Urothelium cell line (cell line): ENCODE measurements around the gene UVSSA.
"Not testable (repeated sequence)": the region's sequence is repeated elsewhere in the genome, so short reads cannot be mapped to it uniquely, and the experiment has no call there.

Experiments
- DNase-seq: peaks from one replicate; pipeline ENCODE4 v3.0.0; 2011; ENCODE audit warnings: low spot score, mixed read lengths
- FAIRE-seq: peaks from 2 replicates; lab custom pipeline; 2011; peaks lifted over from hg19 to GRCh38; lab: Jason Lieb, UNC

The UVSSA gene

DNA sequence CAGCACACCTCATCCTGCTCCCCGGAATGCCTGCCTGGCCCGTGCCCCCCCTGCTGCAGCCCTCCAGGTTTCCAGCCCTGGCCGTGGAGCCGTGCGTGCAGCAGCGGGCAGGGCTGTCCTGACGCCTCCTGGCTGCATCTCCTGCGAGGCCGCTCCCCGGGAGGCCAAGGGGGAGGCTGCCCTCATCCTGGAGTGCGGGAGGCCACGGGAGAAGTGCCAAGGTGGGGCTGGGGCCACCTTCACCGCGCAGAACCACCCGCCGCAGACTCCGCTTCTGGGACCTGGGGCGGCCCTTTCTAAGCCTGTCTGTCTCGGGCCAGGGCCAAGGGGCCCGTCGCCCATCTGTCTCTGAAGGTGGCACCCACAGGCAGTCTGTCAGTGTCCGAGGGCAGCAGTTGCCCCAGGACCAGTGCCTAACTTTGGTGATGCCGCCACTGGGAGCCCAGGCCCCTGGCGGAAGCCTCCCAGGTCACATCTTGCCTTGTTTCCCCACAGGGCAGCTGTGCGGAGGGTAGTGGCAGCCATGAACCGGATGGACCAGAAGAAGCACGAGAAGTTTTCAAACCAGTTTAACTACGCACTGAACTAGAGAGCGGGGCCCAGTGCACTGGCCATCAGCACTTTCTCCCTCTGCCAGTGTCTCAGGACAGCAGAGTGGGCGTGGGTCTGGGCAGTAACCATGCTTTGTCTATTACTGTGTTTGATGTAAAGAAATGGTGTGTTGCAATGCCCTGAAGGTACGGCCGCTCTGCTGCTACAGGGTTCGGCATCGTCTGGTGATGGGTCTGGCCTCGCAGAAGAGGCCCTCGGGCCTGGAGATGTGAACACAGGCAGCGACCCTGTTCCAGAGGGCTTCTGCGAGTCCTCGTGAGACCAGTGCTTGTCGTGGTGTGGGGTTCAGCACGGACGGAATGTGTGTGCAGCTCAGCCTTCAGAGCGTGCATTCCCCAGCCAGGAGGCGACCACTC lies 38.6 kb downstream of the UVSSA start:
- FAIRE-seq (no peak), DNase-seq (no peak)

DNA sequence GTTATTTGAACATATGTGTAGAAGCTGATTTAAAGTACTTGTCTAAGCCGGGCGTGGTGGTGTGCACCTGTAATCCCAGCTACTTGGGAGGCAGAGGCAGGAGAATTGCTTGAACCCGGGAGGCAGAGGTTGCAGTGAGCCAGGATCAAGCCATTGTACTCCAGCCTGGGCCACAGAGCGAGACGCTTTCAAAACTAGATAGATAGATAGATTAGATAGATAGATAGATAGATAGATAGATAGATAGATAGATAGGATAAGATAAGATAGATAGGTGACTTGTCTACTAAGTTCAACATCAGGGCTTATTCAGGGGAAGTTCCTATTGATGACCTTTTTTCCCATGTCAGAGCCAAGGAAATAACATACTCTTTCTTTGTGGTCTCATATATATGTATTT lies 46.4 kb downstream of the UVSSA start:
- not testable (repeated sequence) for DNase-seq, FAIRE-seq

- no peak for DNase-seq
- no peak for FAIRE-seq
Observed at GRCh38 chr4:1393866-1394265, 46.9 kb downstream of the UVSSA start.

DNA sequence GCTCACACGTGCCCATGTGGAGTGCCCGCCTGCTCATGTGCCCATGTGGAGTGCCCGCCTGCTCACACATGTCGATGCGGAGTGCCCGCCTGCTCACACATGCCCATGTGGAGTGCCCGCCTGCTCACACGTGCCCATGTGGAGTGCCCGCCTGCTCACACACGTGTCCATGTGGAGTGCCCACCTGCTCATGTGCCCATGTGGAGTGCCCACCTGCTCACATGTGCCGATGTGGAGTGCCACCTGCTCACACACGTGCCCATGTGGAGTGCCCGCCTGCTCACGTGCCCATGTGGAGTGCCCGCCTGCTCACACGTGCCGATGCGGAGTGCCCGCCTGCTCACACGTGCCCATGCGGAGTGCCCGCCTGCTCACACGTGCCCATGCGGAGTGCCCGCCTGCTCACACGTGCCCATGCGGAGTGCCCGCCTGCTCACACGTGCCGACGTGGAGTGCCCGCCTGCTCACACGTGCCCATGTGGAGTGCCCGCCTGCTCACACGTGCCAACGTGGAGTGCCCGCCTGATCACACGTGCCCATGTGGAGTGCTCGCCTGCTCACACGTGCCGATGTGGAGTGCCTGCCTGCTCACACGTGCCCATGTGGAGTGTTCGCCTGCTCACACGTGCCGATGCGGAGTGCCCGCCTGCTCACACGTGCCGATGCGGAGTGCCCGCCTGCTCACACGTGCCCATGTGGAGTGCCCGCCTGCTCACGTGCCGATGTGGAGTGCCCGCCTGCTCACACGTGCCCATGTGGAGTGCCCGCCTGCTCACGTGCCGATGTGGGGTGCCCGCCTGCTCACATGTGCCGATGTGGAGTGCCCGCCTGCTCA lies 47.8 kb downstream of the UVSSA start:
- not testable (repeated sequence) for FAIRE-seq, DNase-seq

DNA sequence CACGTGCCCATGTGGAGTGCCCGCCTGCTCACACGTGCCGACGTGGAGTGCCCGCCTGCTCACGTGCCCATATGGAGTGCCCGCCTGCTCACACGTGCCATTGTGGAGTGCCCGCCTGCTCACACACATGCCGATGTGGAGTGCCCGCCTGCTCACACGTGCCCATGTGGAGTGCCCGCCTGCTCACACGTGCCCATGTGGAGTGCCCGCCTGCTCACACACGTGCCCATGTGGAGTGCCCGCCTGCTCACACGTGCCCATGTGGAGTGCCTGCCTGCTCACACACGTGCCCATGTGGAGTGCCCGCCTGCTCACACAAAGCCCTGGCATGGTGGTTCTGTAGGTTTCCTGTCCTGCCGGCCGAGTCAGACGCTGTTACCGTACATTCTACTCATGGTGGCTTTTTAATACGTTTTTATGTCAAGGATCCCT lies 48.4 kb downstream of the UVSSA start:
- not testable (repeated sequence) for FAIRE-seq, DNase-seq

DNA sequence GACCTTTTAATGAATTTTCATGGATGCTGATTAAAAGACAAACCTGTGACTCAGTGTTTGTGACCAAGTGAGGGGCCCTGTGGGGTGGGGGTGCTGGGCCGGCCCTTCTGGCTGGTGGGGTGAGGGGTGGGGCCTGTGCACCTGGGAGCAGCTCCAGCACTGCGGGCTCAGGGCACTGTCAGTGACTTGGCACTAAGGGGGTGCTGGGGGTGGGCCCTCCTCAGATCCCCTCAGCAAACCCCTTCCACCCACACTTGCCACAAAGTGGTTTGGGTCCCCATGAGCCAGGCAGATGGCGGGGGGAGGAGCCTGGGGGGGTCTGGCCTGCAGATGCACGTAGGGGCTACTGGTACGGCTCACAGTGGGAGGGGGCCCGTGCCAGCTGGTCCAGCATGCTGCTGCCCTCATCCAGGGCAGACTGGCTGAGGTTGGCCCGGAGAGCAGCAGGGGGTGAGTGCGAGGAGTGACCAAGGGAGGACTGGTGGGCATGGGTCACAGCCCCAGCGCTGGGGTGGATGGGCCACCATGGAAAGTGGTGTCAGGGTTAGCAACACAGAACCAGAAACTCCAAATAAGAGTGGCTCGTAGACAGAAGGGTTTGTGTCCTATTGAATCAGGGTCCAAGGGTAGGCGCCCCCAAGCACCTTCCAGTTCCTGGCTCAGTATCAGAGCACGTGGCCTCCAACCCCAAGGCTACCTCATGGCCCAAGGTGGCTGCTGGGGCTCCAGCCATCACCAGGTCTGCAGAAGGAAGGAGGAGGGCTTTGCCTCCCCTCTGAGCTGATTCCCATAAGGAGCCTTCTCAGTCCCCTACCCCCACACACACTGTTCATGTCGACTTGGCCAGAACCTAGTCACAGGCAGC lies 49.2 kb downstream of the UVSSA start:
- FAIRE-seq (no peak), DNase-seq (no peak)

GRCh38 chr4:1396806-1397455 lies 49.9 kb downstream of the UVSSA start:
- DNase-seq (no peak), FAIRE-seq (no peak)

GRCh38 chr4:1398681-1399507 lies 51.9 kb downstream of the UVSSA start:
- no peak for DNase-seq
- FAIRE-seq, result no peak

- FAIRE-seq (no peak), DNase-seq (no peak)
Observed at GRCh38 chr4:1399508-1400190, 52.6 kb downstream of the UVSSA start.

DNA sequence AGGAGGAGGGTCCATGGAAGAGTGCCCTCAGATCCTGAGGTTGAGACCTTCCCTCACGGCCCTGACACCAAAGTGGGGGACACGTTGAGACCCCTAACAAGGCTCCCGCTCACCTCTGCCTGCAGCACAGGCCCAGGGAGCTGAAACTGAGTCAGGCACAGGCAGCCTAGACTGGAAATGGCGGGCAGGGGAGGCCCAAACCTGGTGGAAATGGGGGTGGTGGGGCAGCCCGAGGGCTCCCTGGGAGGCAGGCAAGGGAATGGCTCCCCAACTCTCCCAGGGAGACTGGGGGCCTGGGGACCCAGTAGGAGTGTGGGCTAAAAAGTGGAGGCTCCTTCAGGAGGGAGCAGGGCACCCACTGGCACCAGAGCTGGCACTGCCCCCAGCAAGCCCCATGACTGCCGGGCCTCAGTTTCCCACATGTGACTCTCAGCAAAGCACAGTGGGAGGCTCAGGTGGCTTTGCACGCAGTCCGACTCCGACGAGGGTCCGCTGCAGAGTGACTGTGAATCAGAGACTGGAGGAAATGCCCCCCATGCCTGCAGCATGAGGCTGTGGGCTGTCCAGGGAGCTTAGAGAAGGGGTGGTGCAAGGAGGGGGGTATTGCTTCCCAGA lies 53.3 kb downstream of the UVSSA start:
- DNase-seq, result no peak

GRCh38 chr4:1400831-1401408 lies 53.9 kb downstream of the UVSSA start:
- FAIRE-seq (no peak), DNase-seq (no peak)

More for the DNA sequence above, 53.3 kb downstream of the UVSSA start:
- no peak for FAIRE-seq

DNA sequence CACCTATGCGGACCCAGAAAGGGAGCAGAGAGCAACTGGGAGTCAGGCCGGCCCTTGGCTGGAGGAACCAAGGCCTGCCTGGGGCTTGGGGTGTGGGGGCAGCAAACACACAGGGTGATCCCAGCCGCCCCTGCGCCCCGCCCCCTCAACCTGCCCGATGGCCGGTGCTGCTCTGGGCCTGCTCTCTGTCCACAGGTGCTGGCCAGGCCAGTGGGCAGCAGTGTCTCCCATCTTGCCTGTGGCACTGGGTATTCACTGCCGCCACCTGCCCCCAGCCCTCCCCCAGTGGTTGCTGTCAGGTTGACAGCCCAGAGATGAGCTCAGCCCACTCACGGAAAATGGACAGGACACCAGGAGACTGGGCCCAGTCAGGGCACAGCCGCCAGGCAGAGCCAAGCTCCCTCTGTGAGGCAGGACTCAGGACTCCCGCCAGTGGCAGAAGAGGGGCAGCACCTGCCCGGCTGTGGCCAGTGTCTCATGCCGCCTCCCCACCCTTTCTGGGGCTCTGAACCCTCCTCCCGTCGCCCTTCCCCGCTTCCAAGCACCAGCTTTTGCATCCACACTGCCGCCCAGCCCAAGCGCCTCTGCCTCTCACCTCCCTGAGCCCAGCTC lies 54.5 kb downstream of the UVSSA start:
- FAIRE-seq, result no peak
- DNase-seq, result no peak

DNA sequence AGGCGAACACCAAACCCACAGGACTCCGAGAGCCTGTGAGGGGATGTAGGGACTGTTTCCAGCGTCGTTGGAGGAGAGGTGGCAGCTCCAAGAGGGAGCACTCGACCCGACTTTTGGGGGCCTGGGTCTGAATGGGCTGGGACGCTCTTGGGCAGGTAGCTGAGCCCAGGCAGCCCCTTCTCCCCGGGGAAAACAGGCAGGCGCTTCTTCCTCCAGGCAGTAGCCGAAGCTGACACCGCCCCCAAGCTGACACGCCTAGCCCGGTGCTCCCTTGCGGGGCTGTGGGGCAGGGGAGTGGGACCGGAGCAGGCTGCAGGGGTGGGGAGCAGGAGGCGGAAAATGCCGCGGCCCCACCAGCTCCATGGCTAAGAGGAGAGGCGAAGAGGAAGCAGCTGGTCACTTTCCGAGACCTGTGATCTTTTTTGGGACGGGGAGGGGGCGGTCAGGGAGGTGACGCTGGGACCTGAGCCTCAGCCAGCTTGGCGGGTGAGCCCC lies 55.1 kb downstream of the UVSSA start:
- no peak for DNase-seq
- no peak for FAIRE-seq

GRCh38 chr4:1402516-1403091 lies 55.6 kb downstream of the UVSSA start:
- no peak for DNase-seq
- FAIRE-seq, result no peak

- FAIRE-seq (no peak), DNase-seq (no peak)
Observed at GRCh38 chr4:1403177-1403583, 56.2 kb downstream of the UVSSA start.

DNA sequence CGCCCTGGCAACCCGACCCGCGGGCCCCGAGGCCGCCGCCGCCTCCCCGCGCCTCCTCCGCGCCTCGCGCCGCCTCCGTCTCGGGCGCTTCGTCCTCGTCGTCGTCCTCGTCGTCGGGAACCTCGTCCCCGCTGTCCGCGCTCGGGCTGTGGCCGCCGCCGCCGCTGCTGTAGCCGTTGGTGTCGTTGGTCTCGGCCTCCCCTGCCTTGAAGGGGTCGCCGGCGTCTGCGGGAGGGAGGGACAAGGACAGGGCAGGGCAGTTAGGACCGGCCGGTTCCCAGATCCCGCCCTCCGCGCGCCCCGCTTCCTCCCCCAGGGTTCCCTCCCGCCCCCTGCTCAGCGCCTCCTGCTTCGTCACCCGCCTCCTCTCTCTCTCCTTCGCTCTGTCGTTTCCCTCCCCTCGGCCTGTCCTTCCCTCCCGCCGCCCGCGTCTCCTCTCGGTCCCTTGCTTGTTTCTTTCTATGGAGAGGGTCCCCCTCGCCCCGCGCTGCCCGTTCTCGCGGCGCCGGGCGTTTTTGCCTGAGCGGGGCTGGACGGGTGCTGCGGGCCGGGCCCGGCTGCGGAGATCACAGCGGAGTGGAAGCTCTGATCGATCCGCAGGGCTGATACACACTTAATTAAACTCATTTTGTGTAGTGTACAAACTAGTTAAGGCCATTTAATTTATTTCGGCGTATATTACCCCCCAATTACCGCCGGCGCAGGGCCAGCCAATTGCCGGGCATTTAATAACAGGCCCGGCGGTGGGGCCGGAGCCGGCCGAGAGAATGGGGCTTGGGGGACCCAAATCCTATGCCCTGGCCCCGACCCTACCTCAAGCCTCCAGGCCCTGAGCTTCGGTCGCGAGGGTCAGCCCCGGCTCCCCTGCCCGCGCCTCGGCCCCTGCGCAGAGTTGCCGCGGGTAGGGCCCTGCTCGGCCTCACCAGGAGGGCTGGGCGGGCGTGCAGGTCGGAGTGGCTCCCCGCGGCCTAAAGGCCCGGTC lies 56.9 kb downstream of the UVSSA start:
- DNase-seq (no peak), FAIRE-seq (no peak)
